GM12872 (cell line): Measurements from ENCODE around the gene HGS.

Experiments
- TF ChIP-seq, protein P1 (sequence below): IDR thresholded peaks from 3 replicates; pipeline ENCODE4 v1.5.1; 2011; ENCODE audit warnings: low read depth, mild to moderate bottlenecking, low read length, moderate library complexity; ENCODE audit not compliant: insufficient read depth

The HGS gene

DNA sequence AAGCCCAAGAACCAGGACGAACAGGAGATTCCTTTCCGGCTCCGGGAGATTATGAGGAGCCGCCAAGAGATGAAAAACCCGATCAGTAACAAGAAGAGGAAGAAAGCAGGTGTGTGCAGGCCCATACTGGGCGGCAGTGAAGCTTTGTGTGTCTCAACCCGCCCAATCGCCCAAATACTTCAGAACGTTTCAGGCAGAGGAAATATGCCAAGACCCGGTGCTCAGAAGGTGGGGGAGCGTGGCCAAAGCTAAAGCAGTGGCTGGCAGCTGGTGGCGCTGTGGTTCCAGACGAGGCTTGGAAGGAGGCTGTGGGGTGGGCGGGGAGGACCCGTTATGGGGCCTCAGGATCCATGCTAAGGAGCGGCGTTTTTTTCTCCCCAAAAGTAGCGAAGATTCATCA is 16.1 kb upstream of the HGS start:
- TF ChIP-seq, protein P1, sequence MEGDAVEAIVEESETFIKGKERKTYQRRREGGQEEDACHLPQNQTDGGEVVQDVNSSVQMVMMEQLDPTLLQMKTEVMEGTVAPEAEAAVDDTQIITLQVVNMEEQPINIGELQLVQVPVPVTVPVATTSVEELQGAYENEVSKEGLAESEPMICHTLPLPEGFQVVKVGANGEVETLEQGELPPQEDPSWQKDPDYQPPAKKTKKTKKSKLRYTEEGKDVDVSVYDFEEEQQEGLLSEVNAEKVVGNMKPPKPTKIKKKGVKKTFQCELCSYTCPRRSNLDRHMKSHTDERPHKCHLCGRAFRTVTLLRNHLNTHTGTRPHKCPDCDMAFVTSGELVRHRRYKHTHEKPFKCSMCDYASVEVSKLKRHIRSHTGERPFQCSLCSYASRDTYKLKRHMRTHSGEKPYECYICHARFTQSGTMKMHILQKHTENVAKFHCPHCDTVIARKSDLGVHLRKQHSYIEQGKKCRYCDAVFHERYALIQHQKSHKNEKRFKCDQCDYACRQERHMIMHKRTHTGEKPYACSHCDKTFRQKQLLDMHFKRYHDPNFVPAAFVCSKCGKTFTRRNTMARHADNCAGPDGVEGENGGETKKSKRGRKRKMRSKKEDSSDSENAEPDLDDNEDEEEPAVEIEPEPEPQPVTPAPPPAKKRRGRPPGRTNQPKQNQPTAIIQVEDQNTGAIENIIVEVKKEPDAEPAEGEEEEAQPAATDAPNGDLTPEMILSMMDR = no peak

DNA sequence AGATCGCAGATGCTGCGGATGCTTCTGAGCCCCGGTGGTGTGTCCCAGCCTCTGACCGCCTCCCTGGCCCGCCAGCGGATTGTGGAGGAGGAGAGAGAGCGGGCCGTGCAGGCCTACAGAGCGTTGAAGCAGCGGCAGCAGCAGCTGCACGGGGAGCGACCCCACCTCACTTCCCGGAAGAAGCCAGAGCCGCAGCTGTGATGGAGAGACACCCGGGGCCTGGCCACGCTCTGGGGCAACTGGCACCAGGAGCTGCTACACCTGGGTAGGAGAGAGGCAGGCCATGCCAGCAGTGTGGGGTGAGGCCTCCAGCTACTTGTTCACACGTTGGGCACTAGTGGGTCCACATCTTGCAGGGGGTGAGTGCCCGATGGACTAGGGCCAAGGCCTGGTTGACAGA is 11.3 kb upstream of the HGS start:
- TF ChIP-seq, protein P1 = no peak

DNA sequence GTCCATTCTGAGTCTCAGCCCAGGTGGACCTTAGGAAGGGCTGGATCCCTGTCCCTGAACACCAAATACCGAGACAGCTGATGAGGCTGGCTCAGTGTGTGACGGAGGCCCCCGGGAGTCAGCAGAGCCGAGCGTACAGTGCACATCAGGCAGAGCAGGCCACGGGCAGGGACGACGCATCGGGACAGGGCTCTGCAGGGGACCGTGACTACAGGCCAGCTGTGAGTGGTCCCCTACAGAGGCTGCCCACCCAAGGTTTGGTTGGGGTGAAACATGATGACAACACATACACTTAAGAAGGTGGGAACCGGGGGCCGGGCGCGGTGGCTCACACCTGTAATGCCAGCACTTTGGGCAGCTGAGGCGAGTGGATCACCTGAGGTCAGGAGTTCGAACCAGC is 10.9 kb upstream of the HGS start:
- TF ChIP-seq, protein P1 = no peak

DNA sequence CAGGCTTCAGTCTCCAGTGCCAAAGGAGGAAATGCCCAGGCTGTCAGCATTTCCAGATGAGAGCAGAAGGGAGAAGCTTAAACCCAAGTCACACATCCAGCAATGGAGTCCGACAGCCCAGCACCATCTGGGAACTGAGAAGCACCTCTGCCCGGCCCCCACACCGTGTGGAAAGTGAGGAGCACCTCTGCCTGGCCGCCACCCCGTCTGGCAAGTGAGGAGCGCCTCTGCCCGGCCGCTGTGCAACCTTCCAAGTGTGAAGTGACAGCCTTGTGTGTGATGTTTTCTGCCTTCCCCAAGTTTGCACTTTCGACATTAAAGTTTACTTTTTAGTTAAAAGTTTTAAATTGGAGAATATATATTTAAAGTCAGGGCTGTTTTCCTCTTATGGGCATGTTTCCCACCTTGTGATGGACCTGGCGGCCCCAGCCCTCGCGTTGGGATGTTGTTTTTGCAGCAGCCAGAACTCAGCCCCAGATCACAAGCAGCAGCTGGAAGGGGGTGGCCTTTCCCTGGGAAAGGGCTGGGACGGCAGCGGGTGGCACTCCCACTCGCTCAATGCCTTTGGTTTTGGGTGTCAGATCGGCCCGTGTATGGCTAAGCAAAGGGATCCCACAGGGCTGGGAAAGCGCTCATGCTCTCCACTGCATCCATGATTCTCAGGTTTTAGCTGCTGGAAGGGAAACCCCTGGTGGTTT is 10.1 kb upstream of the HGS start:
- TF ChIP-seq, protein P1 = no peak

DNA sequence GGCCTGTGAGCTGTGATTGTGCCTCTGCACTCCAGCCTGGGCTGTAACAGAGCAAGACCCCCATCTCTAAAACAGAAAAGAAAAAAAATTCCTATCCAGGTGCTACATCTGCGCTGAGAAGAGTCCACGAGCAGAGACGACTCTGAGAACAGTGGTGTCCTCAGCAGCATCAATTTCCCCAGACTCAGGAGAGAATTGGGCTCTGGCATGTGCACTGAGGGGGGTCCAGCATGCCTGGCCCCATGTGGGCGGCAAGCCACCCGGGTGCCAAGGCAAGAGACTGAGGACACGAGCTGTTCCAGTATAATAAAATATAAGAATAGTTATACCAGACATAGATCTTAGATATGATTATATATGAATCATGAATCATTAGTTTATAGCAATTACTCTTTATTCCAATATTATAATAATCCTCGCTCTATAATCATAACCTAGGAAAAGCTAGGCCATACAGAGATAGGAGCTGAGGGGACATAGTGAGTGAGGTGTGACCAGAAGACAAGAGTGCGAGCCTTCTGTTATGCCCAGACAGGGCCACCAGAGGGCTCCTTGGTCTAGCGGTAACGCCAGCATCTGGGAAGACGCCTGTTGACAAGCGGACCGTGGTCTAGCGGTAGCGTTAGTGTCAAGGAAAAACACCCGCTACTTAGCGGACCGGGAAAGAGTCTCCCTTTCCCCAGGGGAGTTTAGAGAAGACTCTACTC is 8.1 kb upstream of the HGS start:
- TF ChIP-seq, protein P1 = peak; percentile 56

DNA sequence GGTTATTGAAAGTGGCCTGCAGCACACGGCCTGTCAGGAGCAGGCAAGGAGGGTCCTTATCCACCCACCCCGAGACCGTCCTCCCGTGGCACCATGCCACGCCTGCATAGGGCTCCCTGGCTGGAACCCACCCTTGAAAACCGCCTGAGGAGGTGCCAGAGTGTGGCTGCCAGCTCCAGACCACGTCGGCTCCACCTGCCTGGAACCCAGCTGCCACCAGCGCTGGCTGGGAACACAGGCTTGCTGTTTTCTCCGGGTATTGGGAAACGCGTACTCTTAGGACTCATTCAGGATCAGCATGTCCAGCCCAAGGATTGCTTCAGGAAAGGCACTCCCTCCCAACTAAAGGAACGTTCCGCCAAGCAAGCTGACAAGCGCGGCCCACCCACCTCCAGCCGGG is 6.9 kb upstream of the HGS start:
- TF ChIP-seq, protein P1 = no peak

DNA sequence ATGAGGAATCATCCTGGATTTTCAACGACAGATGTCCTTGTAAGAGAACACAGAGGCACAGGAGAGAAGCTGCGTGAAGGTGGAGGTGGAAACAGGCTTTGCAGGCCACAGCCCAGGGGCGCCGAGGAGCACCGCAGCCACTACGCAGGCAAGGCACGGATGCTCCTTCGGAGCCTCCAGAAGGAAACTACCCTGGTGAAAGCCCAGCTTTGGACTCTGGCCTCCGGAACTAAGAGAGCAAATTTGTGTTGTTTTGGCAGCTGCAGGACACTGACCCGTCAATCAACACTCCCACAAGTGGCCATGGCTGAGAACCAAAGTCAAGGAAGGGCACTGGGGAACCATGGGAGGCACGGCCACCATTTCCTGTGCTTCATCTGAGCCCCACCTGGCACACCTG is 3.7 kb upstream of the HGS start:
- TF ChIP-seq, protein P1 = no peak
